Stimulated activated CD8-positive, alpha-beta memory T cell treated with anti-CD3 and anti-CD28 coated beads, Interleukin-4, amount 100 ng/mL, for 24 hours (primary cell): Measurements from ENCODE around the gene MOK.
A peak's percentile ranks its signal among the peaks of the same experiment; 100 is the strongest.
"Not testable (repeated sequence)": the region's sequence is repeated elsewhere in the genome, so short reads cannot be mapped to it uniquely, and the experiment has no call there.

ENCODE experiments used
- DNase-seq: peaks from one replicate; pipeline ENCODE4 v3.0.0-alpha.2; 2020; ENCODE audit warnings: low read depth

MOK gene

DNA sequence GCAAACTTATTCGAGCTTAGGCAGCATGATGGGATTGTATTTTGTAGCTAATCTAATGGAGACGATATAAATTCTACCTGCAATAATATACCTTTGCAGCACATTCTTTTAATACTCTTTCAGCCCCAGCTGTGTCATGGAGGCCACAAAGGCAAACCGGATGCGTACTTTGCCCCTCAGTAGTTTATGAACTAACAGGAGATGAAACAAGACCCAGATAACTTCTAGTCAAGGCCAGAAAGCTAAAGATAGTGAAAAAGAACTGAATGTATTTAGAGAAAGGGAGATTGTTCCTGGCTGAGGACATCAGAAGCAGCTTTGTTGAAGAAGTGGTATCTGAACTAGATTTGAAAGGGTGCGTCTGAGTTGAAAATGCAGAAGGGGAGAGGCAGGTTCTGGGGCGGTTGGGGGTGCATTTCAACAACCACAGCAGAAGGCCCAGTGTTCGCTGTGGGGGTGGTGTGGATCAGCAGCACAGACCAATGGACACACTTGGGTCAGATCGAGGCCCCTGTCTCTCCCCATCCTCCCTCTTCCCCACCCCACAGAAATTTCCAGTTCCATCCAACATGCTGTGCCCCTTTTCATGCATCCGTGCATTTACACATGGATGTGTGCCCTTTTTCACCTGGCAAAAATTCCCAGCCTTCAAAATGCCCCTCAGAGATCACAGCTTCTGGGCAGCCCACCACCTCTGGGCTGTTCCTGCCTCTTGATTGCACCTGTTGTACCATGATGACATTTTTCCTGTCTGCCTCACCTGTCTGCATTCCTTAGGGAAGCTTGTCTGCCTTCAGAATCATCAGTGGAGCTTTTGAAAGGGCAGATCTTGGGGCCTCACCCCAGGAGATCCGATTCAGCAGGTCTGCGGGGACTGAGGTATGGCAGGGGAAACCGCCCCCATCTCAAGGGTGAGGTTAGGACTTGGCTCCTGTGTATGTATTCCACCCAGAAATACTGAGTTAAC, 16.8 kb upstream of the MOK start:
- DNase-seq, result no peak

DNA sequence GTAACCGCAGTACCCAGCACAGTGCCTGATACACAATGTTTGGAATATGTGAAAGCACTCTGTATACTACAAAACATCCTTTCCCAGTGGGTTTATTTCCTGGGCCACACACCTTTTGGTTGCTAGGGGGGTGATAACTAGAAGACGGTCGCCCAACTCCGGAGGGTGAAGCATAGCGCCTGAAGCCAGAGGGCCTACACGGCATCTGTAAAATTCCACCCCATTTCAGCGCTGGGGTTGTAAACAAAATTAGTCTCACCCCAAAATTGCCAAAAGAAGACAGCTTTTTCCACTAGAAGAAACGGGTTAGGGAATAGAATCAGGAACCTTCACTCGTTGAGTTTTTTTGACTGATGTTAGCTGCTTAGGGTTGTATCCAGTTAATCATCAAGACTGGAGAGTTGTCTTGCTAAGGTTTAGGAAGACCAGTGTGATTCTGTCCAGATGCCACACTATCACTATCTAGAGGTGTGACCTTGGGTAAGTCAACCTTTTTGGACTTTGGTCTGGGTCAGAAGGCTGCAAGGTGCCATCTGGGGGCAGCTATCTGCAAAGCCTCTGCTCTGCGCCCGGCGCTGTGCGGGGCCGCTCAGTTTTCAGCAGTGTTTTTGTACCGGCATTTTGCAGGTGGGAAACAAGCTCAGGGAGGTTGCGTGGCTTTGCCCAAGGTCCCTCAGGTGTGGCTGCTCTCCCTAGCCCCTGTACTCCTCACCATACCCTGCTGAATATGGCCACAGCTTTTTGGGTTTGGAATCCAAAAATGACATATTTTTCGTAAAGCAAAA, 15.9 kb upstream of the MOK start:
- no peak for DNase-seq

DNA sequence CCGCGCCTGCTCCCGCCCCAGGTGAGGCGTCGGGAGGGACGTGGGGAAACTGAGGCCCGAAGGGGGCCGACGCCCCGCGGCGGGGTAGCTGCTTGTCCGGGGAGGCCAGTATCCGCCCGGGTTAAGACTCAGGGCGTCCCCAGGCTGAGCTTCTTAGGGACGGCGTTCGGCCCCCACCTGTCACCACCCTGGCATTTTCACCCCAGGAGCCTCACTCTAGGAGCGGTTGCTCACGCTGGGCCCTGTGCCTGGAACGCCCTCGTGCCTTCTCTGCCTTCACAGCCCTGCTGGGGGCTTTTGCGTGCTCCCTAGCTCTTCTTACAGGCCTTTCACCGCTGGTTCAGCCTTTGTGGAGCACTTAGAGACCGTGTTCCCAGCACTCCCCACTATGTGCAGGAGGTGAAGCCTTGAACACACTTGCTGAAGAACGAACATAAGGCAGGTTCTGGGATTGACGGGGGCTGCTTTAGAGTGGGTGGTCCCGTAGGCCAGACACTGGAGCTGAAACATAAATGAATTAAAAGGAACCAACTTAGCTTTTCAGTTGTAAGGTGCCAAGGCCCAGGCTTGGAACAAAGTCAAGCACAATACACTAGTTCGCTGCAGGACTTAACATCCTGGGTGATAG, 15.2 kb upstream of the MOK start:
- DNase-seq, result no peak

DNA sequence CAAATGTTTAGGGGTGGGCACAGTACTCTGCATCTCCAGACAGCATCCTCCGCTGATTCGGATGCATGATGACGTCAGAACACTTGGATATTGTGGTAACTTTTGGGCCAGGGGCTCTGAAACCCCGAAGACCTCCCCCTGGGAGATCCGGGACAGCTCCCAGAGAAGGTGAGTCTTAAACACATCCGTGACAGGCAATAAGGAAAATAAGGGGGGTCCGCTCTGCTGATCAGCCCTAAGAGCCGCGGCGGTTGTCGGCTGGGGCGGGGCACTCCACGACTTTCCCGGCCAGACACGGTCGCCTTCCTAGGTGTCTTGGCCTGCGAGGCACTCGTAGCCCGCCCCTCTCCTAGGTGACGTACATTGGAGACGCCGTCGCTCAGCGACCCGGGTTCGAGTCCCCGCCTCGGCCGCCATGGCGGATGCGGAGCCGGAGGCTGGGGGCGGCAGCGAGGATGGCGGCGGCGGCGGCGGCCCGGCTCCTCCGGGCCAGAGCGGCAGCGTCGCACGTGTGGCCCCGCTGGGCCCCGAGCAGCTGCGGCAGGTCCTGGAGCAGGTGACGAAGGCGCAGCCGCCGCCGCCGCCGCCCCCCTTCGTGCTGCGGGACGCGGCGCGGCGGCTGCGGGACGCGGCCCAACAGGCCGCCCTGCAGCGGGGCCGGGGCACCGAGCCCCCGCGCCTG, 14.5 kb upstream of the MOK start, which contains the start of gene ZNF839:
TSS of gene ZNF839 (plus strand) at position 396 of the 682 bp plus-strand sequence. CDS start at position 416, 20 bp downstream.
- peak; percentile 92 for DNase-seq

DNA sequence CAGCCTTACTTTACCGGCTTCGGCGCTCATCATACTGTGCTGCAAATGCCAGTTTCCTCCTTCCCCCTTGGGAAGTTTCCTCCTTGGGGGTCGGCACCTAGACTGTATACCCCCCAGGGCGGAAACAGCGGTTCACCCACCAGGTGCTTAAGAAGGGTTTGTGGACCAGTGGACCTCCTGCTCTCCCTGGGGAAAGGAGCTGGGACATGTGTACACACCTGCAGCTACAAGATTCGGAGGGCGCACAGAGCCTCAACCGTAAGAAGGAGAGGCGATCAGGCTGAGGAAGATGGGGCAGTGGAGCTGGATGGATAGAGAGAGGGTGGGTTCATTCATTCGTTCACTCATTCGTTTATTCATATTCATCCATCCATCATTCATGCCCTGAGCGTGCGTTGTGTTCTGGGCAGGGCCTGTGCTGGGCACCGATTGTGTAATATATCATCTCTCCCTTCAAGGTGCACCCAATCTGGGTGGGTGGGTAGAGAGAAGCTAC, 13.9 kb upstream of the MOK start:
- no peak for DNase-seq

DNA sequence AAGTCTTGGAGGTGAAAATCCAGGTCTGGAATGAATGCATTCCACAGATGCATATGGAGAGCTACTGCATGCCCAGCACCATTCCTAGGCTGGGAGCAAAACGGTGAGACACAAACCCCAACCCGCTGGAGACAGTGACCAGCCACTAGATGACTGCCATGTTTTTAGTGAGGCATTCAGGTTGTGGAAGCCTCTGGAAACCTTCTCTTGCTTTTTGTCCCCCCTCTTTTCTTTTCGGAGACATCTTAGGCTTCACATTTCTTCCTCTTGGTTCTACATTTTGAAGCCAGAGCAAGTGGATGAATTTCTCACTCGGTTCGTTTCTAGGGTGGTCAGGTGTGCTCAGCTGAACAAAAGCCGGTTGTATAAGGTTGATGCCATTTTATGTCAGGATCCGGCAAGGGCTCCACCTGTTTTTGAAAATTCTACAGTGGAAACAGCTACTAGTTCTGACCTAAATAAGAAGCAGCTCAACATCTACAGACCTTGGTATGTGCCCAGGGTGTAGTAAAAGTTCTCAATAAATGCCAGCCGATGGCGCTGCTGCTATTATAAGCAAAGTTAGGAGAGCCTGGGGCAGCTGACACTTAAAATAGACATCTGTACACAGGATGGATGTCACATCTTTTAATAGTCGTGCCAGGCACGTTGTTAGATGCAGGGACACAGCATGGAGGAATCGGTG, 12.7 kb upstream of the MOK start:
- no peak for DNase-seq

DNA sequence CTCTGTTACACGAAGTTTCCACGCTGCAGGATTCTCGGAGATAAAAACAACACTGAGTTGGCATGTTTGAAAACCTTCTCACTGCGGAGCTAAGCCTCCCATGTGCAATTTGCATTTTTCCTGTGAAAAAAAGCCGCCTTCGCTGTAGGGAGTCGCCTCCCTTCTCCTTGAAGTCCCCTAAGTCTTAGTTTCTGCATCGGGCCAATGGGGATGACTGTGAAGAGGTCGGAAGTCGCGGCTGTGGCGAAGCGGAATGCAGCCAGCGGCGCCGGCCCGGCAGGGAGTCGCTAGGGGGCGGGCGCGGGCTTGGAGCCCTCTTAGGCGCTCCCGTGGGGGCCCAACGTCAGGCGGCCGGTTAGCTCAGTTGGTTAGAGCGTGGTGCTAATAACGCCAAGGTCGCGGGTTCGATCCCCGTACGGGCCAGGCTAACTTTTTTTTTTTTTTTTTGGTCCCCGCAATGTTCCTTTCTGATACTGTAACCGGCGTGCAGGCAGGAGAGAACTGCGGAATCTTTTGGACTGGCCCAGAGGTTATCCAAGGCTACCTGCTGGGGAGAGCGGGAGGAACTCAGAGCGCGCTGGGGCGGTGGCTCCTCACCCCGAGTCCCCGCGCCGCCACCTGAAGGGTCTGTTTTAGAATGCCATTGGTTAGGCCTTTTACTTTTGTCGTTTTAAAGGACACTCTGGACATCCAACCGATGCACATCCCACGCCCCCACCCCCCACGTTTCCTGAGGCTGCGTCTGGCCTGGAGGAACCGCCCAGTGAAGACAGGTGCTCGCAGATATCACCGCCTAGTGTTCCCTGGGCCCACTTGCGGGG, 12.0 kb upstream of the MOK start:
- peak; percentile 90 for DNase-seq

DNA sequence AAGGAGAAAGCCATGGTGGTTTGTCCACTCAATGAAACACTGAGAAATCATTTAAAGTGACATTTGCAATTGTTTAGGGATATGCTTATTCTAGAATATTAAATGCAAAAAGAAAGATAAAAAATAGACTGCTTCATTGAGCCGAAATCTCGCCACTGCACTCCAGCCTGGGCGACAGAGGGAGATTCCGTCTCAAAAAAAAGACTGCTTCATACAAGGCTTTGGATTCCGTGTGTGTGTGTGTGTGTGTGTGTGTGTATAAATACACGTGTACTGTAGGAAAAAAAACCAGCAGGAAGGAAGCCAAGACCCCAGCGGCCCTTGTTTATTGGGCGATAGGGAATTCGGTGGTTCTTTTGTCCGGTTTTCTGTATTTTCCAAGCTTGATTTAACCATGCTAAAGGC, 11.4 kb upstream of the MOK start:
- no peak for DNase-seq

DNA sequence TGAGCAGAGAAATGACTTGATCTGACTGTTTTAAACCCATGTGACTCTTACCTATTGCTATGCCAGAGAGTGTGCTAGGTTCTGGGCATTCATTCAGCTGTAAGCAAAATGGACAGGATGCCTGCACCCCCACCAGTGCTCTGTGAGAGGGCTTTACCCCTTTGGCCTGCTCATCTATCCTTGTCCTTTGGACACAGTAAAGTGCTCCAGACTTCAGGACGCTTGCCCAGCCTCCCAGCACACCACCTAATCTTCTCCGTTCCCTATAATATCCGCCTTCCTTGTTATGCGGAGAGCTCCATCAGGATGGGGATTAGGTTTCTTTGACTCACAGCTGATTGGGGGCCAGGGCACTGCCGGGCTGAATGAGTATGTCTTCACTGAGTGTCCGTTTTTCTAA, 10.2 kb upstream of the MOK start:
- DNase-seq, result no peak

DNA sequence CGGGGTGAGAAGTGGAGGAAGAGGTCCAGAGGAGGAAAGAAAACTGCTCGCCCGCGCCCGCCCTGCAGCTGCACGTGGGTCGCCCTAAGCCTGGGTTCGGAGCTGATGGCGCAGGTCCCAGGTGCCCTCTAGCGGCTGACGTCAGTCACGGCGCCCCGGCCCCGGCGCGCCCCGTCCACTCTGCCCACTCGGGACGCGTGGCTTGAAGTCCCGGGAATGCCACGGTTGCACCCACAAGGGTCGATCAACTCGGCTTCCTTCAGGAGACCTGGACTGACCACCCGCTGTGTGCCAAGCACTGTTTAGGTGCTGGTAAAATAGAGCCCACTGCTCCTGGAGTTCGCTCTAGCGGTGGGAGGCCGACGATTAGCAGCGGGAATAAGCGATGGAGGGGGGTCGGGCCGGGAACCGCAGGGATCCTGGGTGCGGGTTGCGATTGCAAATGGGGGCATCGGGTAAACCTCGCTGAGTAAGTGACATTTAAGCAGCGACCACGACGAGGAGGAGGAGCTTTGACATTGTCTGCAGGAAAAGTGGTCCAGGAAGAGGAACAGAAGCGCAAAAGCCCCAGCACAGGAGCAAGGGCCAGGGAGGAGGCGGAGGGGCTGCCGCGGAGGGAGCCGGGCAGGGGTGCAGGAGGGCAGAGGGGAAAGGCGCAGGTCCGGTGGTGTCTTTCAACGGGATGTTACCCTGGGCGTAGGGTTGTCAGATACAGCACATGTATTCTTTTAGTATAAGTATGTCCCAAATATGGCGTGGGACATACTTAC, 9.5 kb upstream of the MOK start:
- DNase-seq, result peak; percentile 66

DNA sequence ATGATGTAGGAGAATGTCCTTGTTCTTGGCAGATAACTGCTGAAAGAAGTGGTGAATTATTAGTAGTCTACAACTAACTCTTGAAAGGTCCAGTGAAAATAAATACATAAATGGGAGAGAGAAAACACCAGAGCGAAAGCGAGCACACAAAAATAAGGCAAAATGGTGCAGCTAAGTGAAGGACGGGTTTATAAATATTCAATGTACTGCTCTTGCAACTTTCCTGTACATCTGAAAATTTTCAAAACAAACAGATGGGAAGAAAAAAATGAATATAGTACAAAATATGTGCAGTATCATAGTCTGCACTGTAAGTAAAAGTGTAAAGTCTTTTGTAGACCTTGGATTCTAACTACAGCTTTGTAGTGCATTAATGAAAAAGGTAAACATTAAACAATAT, 1.3 kb downstream of the MOK start:
- DNase-seq, result no peak

DNA sequence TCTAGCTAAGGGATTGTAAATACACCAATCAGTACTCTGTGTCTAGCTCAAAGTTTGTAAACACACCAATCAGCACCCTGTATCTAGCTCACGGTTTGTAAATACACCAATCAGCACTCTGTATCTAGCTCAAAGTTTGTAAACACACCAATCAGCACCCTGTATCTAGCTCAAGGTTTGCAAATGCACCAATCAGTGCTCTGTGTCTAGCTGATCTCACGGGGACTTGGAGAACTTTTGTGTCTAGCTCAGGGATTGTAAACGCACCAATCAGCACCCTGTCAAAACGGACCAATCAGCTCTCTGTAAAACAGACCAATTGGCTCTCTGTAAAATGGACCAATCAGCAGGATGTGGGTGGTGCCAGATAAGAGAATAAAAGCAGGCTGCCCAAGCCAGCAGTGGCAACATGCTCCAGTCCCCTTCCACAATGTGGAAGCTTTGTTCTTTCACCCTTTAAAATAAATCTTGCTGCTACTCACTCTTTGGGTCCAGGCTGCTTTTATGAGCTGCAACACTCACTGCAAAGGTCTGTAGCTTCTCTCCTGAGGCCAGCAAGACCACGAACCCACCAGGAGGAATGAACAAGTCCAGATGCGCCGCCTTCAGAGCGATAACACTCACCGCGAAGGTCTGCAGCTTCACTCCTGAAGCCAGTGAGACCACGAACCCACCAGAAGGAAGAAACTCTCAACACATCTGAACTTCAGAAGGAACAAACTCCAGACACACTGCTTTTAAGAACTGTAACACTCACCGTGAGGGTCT, 6.5 kb downstream of the MOK start:
- DNase-seq, result not testable (repeated sequence)

DNA sequence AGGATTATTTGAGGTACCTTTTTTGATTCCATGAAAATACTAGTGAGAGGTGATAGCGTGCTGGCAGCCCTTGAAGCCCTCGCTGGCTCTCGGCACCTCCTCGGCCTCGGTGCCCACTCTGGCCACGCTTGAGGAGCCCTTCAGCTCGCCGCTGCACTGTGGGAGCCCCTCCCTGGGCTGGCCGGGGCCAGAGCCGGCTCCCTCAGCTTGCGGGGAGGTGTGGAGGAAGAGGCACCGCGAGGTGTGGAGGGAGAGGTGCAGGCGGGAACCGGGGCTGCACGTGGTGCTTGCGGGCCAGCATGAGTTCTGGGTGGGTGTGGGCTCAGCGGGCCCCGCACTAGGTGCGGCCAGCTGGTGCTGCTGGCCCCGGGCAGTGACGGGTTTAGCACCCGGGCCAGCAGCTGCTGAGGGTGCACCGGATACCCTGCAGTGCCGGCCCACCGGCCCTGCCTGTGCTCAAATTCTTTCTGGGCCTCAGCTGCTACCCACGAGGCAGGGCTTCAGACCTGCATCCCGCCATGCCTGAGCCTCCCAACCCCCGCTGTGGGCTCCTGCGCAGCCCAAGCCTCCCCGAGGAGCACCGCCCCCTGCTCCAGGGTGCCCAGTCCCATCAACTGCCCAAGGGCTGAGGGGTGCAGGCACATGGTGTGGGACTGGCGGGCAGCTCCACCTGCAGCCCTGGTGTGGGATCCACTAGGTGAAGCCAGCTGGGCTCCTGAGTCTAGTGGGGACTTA, 7.4 kb downstream of the MOK start:
- DNase-seq, result no peak

DNA sequence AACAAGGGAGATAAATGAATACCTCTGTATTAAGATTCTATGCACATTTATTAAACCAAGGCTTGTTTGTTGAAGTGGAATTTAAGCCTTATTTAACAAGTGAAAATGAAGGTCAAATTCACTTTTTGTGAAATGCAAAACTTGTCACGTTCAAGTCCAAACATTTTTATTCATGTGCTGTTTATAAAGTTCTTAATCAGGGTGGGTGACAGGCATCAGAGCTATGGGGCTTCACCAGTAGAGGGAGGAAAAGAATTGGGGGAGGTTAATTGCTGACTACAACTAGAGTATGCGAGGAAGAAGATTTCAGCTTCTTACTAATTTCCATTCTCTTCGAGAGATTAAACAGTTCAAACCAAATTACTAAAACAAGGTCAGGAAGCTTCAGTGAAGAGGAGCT, 9.7 kb downstream of the MOK start:
- no peak for DNase-seq

DNA sequence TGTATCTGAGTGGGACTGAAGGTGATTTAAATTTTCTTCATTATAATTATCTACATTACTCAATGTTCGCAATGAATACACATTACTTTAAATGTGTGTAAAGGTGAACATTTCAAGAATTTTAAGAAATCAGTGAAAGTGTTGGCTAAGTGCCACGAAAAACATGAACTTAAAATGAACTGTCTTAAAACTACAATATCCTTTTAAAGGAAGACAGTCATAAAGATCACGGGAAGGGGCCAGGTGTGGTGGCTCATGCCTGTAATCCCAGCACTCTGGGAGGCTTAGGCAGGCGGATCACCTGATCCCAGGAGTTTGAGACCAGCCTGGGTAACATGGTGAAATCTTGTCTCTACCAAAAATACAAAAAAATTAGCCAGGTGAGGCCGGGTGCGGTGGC, 11.2 kb downstream of the MOK start:
- no peak for DNase-seq

DNA sequence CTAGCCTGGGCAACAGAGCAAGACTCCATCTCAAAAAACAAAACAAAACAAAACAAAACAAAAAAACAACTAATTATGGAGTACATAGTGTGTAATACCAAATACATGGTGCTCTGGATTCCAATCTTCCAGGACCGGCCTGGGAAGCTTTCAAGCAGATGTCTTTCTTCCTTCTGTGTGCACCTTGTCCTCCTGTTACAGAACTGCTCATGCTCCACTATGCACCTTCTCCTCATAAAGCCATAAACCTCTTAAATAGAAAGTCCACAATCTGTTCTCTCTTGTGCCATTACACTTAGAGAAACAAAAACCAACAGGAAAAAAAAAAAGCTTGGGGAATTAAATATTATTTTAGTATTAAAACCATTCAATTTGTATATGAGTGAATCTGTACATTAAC, 12.5 kb downstream of the MOK start:
- DNase-seq, result no peak

DNA sequence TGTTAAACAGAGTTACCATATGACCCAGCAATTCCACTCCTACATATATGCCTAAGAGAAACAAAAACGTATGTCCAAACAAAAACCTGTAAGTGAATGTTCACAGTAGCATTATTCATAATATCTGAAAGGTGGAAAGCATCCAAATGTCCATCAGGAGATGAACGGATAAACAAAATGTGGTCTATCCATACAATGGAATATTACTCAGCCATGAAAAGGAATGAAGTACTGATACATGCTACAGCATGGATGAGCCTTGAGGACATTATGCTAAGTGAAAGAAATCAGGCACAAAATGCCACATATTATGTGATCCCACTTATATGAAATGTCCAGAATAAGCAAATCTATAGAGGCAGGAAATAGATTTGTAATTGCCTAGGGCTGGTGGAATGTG, 16.8 kb downstream of the MOK start:
- DNase-seq, result no peak

DNA sequence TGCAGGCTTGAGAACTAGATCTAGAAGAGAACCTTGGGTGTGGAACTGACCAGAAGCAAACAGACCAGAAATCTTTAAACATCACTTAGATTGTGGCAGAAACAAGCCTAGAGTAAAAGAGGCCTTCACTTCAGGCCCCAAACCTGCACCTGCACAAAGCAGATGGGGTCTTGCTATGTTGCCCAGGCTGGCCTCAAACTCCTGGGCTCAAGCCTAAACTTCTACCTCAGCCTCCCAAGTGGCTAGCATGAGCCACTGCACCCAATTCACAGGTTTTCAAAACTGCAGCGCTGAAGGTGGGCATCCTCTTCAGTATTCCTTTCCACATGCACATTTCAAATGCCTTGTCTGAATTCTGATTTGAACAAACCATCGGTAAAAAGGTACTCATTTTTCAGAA, 19.9 kb downstream of the MOK start:
- DNase-seq, result no peak
